Epithelial cell of proximal tubule (primary cell): ENCODE measurements around the gene GADD45GIP1. TPM values are rescaled to one million over a fixed set of nuclear protein-coding genes. Genes with fewer than 3 reads are reported as not detected.
A peak's percentile ranks its signal among the peaks of the same experiment; 100 is the strongest.

ENCODE experiments used
- DNase-seq: peaks from one replicate; pipeline ENCODE4 v3.0.0-alpha.2; 2011; ENCODE audit warnings: low read depth
- H3K4me3 ChIP-seq: 2 replicates; pipeline ENCODE4 v1.5.1; 2011; ENCODE audit warnings: low read depth, mild to moderate bottlenecking, low read length
- CTCF ChIP-seq: conservative IDR thresholded peaks from 2 replicates; pipeline ENCODE4 v1.5.1; 2012; ENCODE audit warnings: low read depth, mild to moderate bottlenecking, low read length
- total RNA-seq: library from RNA; depleted of rRNA; stranded (reverse); fragments of >200 nt; gene quantifications from 2 replicates; pipeline ENCODE4 v1.2.3, GENCODE V29; 2015

The GADD45GIP1 gene
- total RNA-seq, 1 donor from 2014 or later: 87.2 TPM

DNA sequence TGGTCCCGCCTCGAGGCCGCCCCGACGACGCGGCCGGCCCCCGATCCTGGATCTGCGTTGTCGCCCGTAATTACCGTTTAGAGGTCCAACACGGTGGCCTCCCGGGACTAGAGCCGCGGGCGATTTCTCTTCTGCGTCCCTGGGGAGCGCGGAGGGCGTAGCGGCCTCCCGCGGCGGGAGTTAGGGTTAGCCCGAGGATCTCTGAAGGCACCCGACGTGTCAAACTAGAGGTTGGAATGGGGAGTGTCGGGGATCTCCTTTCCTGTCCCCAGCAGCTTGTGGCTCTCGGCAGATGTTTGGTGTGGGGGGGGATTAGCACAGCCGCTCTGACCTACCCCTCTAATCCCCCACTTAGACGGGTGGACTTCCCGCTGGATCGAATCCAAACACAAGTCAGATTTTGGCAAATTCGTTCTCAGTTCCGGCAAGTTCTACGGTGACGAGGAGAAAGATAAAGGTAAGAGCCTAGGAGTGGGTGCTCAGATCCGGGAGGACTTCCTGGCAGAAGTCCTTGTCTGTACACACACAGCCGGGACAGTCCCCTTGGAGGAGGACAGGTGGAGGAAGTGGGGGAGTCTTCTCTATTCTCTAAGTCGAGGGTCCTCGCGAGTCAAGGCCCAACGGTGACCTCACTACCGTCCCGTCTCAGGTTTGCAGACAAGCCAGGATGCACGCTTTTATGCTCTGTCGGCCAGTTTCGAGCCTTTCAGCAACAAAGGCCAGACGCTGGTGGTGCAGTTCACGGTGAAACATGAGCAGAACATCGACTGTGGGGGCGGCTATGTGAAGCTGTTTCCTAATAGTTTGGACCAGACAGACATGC is 18.0 kb downstream of the GADD45GIP1 start:
- no peak for DNase-seq

DNA sequence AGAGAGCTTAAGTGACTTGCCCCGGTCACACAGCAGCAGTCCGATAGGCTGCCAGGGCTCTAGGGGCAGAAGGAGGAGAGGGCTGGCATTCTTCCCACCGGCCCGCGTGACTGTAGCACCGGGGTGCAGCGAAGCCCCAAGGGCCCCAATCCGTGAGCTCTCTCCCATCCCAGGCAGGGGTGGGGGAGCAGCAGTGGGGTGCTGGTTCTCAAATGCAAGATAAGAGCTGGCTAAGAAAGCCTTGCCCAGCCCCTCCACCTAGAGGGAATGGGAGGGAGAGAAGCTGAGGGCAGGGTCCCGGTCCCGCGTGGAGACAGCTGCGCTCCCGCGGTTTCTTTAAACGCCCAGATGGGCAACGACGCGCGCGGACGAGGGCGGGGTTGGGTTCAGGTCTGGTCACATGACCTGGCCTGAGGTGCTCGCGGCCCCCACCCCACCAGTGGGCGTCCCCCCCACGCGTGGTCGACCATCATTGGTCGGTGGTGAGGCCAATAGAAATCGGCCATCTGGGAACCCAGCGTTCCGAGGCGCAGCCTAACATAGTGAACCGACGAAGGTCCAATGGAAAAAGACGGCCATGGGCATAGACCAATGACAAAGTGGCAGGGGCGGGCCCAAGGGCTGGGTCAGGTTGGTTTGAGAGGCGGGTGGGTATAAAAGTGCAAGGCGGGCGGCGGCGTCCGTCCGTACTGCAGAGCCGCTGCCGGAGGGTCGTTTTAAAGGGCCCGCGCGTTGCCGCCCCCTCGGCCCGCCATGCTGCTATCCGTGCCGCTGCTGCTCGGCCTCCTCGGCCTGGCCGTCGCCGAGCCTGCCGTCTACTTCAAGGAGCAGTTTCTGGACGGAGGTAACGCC is 18.9 kb downstream of the GADD45GIP1 start, which contains the start of gene CALR:
Gene CALR, plus strand, starts transcription at position 683 of the 852 bp plus-strand sequence. Its CDS starts 71 bp downstream, at position 754.
- DNase-seq: peak; percentile 89
- peak within 1 kb of the TSS; percentile 79 for H3K4me3 ChIP-seq
- TF ChIP-seq CTCF: no peak

More for the DNA sequence above, 18.0 kb downstream of the GADD45GIP1 start:
- H3K4me3 ChIP-seq: peak overlapping the region; percentile 79
- TF ChIP-seq CTCF: peak; percentile 23

- peak overlapping the region; percentile 79 for H3K4me3 ChIP-seq
- no peak for DNase-seq
- no peak for TF ChIP-seq CTCF
These were observed 19.7 kb downstream of the GADD45GIP1 start for GRCh38 chr19:12937093-12937926.

DNA sequence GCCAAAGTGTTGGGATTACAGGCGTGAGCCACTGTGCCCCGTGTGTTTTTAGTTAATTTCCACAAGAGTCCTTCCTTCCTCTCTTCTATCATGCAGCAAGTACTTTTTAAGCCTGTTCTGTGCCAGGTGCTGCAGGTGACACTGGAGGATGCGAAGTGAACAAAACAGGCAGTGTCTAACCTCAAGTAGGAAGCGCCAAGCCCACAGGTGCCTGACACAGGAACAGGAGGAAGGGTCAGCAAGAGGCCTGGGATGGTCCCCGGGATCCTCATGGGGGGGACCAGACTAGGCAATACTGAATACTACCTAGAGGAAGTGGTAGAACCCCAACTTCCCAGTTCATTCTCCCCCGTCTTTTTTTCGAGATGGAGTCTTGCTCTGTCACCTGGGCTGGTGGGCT is 20.4 kb downstream of the GADD45GIP1 start:
- DNase-seq: no peak
- TF ChIP-seq CTCF: no peak
- H3K4me3 ChIP-seq: no peak overlapping the region

DNA sequence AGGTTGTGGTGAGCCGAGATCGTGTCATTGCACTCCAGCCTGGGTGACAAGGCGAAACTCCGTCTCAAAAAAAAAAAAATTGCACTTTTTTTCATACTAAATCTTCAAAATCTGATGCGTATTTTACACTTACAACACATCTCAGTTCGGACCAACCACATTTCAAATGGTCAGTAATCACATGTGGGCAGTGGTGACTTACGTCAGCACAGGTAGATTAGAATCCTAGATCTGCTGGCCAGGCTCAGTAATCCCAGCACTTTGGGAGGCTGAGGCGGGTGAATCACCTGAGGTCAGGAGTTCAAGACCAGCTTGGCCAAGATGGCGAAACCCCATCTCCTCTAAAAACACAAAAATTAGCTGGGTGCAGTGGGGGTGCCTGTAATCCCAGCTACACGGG is 22.0 kb downstream of the GADD45GIP1 start:
- DNase-seq: no peak
- no peak overlapping the region for H3K4me3 ChIP-seq
- TF ChIP-seq CTCF: no peak

DNA sequence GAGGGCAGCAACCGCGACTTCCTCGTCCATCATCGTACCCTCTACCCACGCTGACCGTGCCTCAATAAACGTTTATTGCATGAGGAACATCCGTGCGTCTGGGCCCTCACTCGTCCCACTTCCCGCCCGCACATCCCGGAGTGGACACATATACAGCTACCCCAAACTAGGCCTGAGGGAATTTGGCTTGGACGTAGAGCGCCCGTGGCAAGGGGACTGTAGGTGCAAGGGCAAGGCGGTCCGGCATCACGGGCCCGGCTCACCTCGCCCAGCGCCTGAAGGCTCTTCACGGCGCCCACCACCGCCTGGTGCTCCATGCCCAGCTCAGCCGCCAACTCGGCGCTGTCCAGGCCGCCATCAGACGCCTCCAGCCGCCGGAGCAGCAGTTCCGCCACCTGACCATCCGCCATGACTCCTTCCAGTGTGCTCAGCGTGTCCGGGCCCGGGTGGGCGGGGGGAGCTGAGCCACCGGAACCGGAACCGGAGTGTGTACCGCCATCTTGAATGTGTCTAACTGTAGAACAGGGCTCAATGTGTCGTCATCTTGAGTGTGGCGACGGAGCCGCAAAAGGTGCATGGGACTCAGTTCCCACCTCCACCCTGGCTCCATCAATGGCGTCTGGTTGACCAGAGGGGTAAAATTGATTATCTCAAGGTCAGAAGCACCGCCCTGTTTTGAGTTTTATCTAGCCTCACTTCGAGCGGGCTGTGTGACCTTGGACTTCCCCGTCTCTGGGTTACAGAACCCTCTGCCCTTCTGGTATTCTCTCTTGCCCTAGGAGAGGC is 23.5 kb downstream of the GADD45GIP1 start, which contains the start of gene FARSA:
Gene FARSA, minus strand, starts transcription at position 425 of the 786 bp plus-strand sequence. Its CDS starts 15 bp downstream, at position 410.
- peak within 1 kb of the TSS; percentile 98 for H3K4me3 ChIP-seq
- no peak for TF ChIP-seq CTCF
- no peak for DNase-seq
